HG02885 (cell line): ENCODE results near the gene GOLGB1.
"Not testable (repeated sequence)": the region's sequence is repeated elsewhere in the genome, so short reads cannot be mapped to it uniquely, and the experiment has no call there.

Experiments used
- ATAC-seq: cut with Tn5 transposase; IDR thresholded peaks from one replicate; pipeline ENCODE4 v1.9.1; 2021; ENCODE audit warnings: mild to moderate bottlenecking; ENCODE audit not compliant: unreplicated experiment, poor library complexity

Gene GOLGB1

DNA sequence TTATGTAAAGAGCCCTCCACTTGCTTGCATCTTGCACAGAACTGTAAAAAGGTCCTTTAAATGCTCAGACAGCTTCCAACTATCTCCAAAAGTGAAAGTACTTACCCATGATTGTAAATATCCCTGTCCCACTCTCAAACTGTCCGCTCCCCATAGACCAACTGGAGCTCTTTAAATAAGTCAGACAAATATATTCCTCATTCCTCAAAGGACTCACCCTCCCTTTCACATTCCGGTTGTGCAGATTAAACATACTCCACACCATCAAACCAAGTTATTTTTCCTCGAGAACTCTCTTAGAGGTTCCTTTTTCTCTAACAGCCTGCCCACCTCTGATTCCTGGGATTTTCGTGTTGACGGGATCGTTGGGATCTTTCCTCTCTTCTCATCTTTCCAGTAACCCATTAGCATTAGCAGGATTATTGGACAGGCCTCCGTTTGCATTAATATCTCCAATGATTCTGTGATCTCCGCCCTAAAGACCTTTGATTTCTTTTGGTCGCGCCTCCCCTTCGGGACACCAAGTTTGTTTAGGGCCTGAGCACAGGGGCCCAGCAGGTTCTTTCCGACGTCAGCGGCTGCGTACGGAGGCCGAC is 763 bp downstream of the GOLGB1 start:
- peak; percentile 17 for ATAC-seq

GRCh38 chr3:121747976-121748375 is 1.6 kb downstream of the GOLGB1 start:
- ATAC-seq, result no peak

DNA sequence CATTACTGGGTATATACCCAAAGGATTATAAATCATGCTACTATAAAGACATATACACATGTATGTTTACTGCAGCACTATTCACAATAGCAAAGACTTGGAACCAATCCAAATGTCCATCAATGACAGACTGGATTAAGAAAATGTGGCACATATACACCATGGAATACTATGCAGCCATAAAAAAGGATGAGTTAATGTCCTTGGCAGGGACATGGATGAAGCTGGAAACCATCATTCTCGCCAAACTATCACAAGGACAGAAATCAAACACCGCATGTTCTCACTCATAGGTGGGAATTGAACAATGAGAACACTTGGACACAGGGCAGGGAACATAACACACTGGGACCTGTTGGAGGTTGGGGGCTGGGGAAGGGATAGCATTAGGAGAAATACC is 6.4 kb downstream of the GOLGB1 start:
- not testable (repeated sequence) for ATAC-seq

- no peak for ATAC-seq
These were observed 8.6 kb downstream of the GOLGB1 start for GRCh38 chr3:121740896-121741295.

DNA sequence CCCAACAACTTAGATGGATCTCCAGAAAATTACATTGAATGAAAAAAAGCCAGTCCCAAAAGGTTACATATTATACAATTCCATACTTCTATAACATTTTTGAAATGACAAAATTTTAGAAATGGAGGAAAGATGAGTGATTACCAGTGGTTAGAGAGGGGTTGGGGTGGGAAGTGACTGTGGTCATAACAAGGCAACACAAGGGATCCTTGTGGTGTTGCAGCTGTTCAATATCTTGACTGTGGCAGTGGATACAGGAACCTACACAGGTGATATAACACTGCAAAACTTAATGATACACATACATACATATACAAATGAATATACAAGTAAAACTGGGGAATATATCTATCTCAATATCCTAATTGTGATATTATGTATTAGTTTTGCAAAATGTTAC is 9.6 kb downstream of the GOLGB1 start:
- no peak for ATAC-seq

DNA sequence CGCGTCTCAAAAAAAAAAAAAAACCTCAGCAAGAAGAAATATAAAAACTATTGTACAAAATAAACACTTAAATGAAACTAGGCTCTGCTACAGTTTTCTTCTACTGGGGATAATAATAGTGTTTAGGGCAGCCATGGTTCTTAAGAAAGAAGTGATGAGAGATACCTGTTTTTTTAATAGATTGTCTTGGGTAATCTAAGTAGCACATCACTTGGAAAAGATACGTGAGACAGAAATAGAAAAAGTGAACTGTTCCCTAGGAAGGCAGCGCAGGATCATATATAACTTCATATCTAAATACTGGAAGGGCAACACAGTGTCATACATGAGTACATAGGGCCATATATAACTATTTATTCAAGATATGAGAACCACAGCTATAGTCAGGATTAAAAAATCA is 11.9 kb downstream of the GOLGB1 start:
- ATAC-seq, result no peak

GRCh38 chr3:121736112-121736511 is 13.4 kb downstream of the GOLGB1 start:
- no peak for ATAC-seq

- ATAC-seq, result peak; percentile 99
These were observed 14.4 kb downstream of the GOLGB1 start for GRCh38 chr3:121735047-121735696.

DNA sequence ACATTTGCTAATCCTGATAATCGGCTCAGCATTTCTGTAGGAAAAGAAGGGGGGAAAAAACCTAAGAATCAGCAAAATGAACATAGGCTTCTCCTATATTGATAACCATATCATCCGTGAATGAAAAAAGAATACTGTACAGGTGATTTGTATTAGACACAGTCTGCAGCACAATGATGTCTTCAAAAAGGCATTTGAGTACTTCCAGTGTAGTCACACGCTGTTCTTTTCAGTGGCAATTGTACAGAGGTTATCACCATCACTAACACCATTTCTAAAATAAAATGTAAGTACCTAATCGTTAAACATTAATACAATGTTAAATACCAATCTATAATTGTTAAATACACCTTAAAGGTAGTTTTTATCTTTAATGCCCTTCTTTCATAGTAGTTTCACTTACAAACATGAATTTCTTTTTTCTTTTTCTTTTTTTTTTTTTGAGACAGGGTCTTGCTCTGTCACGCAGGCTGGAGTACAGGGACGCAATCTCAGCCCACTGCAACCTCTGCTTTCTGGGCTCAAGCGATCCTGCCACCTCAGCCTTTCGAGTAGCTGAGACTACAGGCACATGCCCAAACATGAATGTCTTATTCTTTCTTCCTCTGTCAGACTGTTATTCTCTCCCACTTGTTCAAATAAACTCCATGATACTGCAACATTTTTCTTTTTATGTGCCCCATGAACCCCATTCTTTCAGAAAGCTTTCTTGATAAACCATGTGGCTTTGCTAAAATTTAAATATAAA is 18.4 kb downstream of the GOLGB1 start:
- ATAC-seq, result no peak

GRCh38 chr3:121724130-121724529 is 25.4 kb downstream of the GOLGB1 start:
- ATAC-seq, result peak; percentile 97

DNA sequence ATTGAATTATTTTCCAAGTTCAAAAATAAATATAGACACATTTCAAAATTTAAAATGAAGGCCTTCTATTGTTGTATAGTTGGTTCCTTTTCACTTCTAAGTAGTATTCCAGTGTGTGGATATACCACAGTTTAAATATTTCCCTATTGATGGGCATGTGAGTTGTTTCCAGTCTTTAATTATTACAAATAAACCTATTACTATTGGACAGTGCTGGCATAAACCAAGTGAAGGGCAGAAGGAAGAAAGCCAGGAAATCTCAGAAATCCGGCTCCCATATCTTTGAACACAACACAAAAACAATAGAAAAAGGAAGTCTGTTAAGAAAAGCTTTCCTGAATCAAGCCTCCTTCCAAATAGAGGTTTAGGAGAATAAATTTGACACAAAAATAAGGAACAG is 26.1 kb downstream of the GOLGB1 start:
- ATAC-seq, result no peak

- ATAC-seq, result no peak
These were observed 27.1 kb downstream of the GOLGB1 start for GRCh38 chr3:121722411-121722810.

GRCh38 chr3:121720163-121720562 is 29.4 kb downstream of the GOLGB1 start:
- ATAC-seq, result no peak

- ATAC-seq, result no peak
These were observed 30.1 kb downstream of the GOLGB1 start for GRCh38 chr3:121719423-121719822.

DNA sequence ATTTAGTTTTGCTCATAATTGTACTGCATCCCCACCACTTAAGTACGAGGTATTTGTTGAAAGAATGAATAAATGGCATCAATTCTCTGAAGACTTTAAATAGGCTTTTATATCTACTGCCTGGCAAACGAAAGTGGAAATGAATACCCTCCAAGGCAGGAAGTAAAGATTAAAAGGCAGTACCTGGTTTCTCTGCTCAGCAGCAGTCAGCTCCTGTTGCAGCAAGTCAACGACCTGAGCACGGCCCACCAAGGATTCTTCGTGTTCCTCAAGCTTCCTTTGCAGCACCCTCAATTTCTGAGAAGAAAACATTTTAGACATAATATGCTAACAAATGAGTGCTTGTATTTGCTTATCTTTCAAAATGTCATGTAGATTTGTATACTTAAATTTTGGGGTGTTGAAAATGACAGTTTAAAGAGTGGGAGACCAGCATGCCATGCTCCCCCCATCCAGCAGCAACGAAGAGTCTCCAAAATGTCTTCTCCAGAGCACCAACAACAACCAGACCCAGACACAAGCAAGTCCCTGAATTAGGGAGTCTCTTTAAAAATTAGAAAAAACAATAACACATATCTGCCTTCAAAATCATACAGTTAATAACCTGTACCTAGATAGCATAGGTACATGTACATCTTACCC is 31.2 kb downstream of the GOLGB1 start:
- no peak for ATAC-seq

- ATAC-seq, result no peak
These were observed 39.2 kb downstream of the GOLGB1 start for GRCh38 chr3:121710347-121710746.

DNA sequence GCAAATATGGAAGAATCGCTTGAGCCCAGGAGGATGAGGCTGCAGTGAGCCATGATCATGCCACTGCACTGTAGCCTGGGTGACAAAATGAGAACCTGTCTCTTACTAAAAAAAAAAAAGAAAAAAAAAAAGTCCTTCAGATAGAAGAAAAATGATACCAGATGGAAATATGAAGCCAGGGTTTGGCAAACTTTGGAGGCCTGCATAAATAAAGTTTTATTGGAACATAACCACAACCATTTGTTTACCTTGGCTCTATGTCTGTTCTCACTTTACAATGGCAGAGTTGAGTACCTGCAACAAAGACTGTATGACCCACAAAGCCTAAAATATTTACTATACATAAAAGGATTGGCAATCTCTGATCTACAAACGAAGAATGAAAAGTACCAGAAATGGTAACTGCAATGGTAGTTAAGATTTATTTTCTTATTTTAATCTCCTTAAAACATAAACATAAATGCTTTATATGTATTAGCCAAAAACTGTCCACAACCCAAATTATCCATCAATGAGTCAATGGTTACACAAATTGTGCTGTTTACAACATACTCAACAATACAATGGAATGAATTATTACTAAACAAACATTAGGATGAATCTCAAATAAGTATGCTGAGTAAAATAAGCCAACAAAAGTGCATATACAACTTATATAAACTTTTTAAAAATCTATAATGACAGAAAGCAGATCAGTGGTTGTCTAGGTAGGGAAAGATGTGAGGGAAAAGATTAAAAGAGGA is 41.8 kb downstream of the GOLGB1 start:
- no peak for ATAC-seq

DNA sequence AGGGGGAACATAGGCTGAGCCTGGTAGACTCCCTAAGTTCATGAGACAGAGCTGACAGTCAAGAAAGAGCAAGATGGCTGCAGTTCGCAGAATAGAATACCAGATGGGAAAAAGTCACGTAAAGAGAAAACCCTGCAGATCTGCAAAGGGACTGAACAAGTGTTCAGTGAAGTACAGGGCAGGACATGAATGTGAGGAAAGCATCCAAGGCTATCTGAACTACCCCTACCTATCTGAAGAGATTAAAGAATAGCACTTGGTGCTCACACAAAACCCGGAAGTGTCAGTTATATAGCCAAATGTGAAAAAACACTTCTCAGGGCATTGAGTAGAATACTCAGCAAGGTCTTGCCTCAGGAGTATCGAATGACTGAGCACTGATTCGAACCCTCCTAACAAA is 44.0 kb downstream of the GOLGB1 start:
- ATAC-seq, result no peak

DNA sequence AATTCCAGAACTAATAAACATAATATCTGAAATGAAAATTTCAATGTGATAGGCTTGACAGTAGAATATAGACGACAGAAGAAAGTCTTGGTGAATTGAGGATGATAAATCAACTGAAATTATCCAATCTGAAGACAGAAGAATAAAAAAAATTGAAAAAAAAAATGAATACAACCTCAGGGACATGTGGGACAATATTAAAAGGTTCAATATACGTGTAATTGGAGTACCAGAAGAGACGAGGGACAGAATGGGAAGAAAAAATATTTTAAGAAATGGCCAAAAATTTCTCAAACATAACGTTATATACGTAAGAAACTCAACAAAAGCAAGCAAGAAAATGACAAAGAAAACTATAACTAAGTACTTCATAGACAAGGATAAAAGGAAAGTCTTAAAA is 45.6 kb downstream of the GOLGB1 start:
- ATAC-seq, result no peak

GRCh38 chr3:121698901-121699300 is 50.6 kb downstream of the GOLGB1 start:
- no peak for ATAC-seq

DNA sequence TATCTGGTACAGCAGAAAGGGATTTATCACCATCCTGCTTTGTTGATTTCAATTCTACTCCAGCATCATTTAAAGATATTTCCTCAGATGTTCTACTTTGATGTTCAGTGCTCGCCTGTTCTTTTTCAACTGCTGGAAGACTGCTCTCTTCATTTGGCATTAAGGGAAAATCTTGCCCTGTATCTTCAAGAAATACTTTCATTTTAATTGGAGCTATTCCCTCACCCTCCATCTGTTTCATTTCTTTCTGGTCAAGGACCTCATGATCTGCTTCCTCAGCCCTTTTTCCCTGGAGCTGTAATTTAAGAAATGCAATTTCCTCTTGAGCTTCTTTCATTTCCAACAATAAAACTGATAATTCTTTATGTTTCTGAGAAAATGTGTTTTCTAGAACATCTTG is 51.1 kb downstream of the GOLGB1 start:
- ATAC-seq, result no peak
